ENCODE measurements around the gene KCNT2.
A peak's percentile ranks its signal among the peaks of the same experiment; 100 is the strongest.
"Not testable (repeated sequence)": the region's sequence is repeated elsewhere in the genome, so short reads cannot be mapped to it uniquely, and the experiment has no call there.

The KCNT2 gene

DNA sequence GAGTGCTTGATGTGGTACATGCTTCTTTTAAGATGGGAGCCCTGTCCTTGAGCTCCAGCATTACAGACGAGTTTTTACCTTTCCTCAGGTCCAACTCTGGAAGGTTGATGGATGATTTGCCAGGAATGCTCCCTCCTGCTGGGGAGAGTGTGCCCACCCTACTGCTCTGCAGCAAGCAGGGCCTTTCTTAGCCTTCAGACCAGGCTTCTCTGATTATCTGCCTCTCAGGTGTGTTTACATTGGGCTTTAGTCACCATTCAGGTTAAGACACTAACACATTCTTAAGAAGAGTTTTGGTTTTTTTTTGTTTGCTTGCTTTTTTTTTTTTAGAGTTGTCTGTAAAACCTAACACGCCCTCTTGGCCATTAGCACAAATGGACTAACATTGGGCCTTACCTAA lies 301.8 kb downstream of the KCNT2 start:
- no peak for FAIRE-seq

DNA sequence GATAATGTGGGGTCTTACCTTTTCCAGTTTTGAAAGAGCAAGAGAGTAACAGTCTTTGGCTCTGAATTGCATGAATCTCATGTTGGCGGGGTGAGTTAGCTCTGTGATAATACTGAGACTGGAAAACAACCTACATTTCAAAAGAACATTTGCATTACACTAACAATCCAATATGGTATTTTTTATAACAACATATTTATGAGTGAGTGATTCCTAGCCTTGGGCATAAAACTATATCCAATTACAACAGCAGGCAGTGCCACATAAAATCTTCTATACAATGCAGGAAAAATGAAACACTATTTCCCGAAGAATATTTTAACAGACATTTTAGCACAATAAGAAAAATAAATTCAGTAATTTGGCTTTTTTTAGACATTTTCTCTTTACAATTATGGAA lies 303.0 kb downstream of the KCNT2 start:
- no peak for FAIRE-seq

DNA sequence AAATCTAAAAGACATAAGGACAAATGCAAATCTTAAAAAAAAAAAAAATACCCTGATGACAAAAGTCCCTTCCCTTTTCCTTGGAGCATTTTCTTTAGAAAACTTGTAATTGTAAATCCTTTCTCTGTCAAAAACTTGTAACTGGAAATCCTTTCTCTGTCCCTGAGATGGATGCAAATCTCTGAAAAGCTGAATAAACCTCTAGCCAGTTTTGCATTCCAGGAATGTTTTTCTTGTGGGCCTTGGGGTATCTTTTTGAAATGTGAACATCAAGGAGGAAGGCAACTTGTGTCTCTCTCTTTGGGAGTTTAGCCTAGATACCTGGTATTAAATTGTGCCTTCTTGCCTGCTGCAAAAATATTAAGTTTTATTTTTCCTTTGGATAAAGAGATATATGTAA lies 305.3 kb downstream of the KCNT2 start:
- FAIRE-seq, result no peak

DNA sequence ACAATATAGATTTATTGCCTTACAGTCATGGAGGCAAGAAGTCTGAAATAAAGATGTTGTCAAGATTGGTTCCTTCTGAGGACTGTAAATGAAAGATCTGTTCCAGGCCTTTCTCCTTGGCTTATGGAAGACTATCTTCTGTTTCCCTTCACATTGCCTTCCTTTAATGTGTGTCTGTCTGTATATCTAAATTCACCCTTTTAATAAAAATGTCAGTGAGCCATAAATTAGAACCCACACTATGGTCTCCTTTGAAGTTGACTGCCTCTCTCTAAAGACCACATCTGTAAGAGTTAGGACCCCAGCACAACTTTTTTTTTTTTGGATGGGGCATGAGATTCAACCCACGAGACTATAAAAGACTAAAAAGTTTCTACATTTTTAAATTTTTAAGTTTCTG lies 305.8 kb downstream of the KCNT2 start:
- no peak for FAIRE-seq

DNA sequence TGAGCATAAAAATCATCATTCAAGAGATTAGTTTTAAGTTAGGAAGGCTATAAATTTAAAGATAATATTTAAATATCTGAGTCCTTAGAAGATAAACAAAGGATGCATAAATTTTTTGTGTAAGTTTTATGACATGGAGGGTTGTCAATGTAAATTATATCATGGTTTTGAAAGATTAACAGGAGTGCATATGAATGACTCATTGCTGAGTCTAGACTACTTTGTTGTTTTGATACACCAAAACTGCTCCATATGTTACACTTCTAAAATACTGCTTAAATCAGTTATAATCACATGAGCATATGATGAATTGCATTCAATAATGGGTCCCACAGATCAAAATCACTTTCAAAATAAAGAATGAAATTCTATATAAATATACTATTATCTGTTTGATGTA lies 312.5 kb downstream of the KCNT2 start:
- FAIRE-seq, result peak; percentile 52

DNA sequence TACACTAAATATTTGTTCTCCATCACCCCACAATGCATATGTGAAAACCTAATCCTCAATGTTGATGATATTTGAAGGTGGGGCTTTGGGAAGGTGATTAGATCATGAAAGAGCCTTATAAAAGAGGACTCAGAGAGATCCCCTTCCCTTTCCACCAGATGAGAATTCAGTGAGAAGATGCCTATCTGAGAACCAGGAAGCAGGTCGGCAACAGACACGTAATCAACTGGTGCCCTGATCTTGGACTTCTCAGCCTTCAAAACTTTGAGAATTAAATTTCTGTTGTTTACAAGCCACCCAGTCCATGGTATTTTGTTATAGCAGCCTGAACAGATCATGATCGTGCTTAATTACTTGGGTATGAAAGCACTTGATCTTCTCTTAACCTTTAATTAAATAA lies 329.4 kb downstream of the KCNT2 start:
- FAIRE-seq, result no peak

DNA sequence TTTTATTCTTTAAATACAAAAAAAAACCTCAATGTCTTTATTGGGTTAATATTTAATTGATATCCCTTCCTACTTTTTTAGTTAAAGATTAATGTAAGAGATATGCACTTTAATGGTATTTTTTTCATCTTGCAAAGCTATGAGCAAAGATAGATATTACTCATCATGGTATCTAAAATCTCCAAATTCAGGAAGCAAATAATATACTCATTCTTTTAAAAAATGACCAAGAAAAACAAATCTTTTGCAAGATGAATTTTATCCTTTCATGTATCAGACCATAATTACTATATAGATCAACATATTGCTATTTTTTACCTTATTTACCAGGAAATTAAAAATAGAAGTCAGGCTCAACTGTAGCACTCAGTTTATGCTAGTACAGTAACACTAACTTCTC lies 330.4 kb downstream of the KCNT2 start:
- no peak for FAIRE-seq

DNA sequence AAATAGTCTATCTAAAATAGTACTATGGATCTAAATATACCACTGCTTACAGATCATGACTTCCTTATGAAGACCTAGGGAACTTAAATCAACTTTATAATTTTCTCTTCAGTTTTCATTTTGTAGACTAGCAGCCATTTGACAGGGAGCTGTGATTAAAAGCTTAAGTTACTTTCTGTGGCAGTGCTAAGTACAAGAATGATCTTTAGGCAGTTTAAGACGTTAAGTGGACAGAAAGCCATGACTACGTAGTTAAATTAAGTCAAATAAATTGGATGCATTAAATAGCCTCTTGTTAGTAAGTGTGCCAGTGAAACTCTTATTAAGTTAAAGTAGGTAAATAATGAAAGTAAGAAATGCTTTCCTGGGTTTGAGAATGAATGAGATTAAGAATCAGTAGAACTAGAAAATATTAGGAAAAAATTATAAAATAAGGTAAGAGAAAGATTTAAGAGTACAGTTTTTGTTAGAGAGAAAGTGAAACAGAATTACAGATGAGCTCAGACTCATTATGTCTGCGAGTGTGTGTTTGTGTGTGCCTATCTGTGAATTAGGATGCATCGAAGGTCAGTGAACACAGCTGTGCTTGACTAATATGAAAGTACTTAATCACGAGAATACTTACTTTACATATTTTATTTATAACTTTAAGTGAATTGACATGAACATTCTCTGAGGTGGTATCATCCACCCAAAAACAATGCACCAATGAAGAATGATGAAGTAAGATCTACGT lies 336.9 kb downstream of the KCNT2 start:
- no peak for FAIRE-seq

DNA sequence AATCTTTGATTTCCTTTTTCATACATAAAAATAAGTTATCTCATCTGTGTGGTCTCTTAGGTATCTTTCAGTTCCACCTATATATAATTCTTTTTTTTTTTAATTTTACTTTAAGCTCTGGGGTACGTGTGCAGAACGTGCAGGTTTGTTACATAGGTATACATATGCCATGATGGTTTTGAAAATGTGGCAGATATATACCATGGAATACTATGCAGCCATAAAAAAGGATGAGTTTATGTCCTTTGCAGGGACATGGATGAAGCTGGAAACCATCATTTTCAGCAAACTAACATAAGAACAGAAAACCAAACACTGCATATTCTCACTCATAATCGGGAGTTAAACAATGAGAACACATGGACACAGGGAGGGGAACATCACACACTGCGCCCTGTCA lies 345.2 kb downstream of the KCNT2 start:
- not testable (repeated sequence) for FAIRE-seq

DNA sequence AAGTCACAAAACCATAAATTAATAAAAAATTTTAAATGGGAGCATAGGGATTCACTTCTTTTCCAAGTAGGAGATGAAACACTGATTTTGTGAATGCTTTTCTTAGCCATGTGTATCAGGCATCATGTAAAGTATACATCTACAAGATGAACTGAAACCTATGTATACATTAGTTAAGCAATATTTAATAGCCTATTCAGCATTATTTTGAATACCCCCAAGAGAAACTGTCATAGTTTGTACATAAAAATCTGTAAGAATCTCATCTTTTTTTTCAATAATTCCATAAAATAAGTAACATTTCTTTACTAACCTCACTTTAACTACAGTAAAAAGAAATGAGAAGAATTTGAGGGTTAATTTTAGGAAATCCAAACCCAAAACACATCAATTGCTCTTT lies 348.0 kb downstream of the KCNT2 start:
- FAIRE-seq, result no peak

DNA sequence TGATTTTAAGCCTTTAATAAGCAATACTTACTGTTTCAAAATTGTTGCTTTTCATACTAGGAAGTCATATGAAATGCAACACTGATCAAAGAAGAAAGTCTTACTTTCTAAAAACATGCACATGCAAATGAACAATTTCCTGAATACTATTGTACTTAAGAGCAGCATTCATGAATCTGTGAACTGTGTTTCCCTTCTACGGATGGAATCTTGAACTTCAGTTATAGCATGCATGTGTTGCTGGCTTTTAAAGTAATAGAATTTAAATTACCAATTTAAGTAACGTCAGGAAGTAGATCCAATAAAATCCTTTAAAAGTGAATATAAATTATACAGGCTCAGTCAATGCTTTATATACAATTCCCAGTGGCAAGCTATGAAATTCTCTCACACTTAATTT lies 348.9 kb downstream of the KCNT2 start:
- FAIRE-seq, result no peak

DNA sequence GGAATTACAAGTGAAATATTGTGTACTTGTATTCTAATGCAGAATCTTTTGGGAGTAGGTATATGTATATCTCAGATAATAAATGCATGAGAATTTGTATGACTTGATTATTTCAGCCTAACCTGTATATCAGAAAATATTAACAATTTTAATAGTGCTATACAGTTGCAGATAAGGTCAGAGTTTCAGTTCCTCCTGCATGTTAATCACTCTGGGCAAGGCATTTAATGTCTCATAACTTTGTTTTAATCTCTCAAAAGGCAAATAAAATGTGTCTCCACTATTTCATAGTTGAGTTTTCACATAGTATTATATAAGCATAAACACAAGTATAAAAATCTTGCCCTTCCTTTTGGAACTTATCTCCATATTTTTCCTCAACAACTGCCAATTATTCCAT lies 352.5 kb downstream of the KCNT2 start:
- no peak for FAIRE-seq

DNA sequence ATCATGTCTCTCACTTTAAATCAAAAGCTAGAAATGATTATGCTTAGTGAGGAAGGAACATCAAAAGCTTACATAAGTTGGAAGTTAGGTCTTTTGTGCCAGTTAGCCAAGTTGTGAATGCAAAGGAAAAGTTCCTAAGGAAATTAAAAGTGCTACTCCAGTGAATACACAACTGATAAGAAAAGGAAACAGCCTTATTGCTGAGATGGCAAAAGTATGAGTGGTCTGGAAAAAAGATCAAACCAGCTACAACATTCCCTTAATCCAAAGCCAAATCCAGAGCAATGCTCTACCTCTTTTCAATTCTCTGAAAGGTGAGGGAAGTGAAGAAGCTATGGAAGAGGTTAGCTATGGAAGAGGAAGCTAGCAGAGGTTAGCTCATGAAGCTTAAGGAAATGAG lies 378.7 kb downstream of the KCNT2 start:
- FAIRE-seq, result no peak

DNA sequence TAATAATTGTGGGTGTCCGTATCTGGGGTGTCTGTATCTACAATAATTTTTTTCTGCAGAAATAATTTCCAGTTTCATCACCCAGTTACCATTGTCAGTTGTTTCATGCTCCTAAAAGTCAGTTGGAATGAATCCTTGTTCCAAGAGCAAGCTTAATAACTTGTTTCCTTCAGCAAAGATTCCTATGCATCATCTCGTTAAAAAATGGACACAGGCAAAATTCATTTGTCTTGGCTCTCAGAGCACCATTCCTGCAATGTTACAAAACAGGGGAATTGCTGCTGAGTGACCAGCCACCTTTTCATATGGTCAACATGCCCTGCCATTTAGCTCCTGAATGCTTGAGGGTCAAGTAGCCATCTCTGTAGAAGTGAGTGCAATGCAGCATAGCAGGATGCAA lies 393.4 kb downstream of the KCNT2 start:
- FAIRE-seq, result no peak

DNA sequence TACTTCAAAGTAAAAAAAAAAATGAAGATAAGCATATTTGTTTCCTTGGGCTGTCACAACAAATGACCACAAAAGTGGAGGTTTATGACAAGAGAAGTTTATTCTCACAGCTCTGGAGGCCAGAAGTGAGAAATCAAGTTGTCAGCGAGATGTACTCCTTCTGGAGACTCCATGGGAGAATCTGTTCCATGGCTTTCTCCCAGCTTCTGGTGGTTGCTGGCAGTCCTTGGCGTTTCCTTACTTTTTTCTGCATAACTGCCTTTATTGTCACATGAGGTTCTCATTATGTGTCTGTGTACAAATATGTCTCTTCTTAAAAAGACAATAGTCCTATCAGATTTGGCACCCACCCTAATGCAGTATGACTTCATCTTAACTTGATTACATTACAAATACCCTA lies 398.3 kb downstream of the KCNT2 start:
- FAIRE-seq, result no peak

DNA sequence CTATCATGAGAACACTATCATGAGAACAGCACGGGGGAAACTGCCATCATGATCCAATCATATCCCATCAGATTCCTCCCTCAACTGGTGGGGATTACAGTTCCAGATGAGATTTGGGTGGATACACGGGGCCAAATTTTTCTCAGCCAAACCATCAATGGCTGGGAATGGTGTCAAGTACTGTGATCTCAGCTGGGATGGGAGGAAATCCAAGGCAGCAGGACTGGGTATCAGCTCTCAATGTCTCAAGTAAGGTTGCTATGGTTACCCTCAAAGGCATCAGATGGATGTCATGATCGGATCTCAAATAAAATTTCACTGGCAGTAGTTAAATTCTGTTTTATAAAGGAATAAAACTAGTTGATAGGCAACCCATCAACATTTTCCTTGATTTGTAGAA lies 399.0 kb downstream of the KCNT2 start:
- no peak for FAIRE-seq

DNA sequence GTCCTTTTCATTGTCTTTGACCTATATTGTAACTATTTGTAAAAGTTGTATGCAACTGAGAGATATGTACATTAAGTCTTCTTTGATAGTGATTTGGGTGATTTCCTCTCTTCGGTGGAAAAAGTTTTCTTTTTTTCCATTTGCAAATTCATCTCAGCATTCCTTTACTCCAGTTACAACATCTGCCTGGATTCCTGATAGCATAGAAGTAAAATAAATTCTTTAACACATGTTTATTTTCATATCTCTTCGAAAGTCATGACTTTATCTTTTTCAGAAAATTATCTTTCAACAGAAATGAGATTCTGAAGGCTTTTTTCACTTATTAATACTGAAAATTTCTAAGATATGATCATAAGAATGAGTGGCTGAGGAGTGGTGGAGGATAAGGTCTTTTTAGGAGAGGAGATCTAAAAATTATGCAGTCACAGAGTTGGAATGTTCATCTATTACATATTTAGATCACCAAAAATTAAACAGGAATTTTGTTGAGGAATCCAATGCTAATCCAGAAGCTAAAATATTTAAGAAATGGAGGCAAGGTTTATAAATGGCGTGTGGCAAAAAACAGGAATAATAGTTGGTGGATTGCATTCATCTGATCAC lies 400.5 kb downstream of the KCNT2 start:
- no peak for FAIRE-seq

DNA sequence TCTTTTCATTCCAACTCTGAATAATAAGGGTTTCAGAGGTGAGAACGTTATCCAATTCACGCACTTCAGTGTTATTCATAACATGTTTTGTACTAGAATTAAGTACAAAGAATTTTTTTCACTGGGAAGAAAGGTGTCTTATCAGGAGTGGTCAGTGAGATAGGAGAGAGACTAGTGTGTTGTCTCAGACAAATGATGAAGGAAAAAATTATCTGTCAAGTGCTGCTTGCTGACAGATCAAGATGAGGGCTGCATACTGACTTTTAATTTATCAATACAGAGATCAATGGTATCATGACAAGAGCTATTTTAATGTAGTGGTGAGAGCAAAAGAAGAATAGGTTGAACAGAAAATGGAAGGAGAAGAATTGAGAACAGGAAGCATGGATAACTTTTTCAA lies 402.4 kb downstream of the KCNT2 start:
- no peak for FAIRE-seq

DNA sequence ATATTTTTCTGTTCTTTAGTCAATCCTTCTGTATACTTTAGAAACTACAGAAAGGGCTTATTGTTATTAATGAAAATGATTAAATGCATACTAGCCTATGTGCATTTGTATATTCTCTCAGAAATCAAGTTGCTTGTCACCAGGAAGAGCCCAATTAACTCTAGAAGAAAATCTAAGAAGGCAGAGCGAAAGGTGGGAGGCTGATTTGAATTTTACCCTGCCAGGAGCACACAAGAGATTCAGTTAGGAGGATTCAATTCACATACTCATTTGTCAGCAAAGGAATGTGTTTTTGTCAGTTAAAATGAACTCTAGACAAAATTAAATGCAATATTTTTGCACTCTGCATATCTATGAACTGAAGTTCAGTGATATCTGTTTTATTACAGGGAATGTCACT lies 411.8 kb downstream of the KCNT2 start:
- FAIRE-seq, result no peak

DNA sequence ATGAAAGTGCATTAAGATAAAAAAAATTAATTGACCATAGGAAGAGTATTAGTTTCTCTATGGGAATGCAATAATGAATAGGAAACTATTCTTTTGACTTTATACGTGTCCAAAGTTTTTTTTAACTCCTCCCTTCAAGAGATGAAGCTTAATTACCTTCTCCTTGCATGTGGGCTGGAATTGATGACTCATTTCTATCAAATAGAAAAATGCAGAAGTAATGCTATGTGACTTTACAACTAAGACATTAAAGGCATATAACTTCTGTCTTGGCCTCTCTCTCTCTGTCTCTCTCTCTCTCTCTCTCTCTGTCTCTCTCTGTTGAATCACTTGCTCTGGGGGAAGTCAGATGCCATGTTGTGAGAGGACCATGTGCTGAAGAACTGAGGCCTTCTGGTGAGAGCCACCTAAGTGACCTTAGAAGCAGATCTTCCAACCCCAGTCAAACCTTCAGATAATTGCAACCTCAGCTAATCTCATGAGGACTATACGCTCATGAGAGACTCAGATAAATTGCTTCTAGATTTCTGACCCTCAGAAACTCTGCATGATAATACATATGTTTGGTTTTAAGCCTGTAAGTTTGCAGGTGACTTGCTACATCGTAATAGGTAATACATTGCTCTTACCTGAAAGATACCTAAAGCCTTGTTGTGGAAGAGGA lies 414.2 kb downstream of the KCNT2 start:
- FAIRE-seq, result no peak

DNA sequence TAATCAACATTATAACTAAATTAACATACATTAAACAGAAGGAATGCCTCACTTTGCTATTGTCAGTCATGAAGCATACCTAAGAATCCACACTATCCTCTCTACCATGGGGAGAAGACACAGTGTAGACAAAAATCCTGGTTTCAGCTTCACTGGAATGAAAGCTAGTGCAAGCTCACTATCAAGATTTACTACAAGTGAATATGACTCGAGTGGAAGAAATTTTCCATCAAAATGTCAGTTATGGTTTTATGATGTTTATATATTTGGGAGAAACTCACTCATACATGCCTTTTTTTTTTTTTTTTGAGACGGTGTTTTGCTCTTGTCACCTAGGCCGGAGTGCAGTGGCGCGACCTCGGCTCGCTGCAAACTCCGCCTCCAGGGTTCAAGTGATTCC lies 424.3 kb downstream of the KCNT2 start:
- FAIRE-seq, result no peak

DNA sequence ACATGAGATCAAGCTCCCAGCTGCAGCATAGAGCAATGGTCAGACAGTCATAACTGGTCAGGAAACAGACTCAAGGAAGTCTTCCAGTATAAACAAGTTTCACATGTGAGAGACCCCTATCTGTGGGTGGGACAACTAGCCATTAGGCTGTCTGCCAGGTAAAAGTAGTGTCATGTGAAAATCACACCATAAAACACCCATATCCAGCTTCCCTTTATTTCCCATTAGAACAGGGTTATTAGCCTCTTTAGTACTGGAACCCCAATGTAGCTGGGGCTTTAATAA lies 426.7 kb downstream of the KCNT2 start:
- FAIRE-seq, result no peak

DNA sequence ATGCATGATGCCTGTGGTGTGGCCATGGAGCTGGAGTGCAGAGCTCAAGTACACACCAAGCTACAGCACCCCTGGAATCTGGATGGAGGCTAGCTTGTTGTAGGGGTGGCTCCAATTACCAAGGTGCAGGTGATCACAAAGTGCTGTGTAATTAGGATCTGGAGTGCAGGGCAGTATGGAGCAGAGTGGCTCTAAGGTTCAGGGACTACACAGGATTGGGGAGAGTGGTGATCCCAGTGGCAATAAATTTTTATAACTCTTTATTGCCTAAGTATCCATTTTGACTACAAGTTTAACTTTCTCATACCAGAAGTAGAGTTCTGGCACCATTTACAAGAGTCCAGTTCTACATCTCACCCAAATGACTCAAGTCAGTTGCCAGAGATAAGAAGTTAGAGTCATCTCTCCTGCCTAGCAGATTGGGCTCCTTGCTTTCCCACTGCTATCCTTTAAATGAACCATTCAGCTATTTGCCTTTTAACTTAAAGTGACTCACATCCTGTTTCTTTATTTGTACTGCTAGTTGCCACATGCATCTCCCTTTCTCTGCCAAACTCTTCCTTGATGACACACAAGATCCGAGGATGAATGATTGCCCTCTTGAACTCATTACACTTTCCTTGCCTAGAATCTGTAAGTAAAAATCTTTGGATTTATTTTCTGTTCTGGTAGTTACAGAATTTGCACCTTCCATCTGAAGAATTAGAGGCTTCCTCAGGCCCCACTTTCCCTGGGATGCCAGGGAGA lies 427.2 kb downstream of the KCNT2 start:
- FAIRE-seq, result no peak

DNA sequence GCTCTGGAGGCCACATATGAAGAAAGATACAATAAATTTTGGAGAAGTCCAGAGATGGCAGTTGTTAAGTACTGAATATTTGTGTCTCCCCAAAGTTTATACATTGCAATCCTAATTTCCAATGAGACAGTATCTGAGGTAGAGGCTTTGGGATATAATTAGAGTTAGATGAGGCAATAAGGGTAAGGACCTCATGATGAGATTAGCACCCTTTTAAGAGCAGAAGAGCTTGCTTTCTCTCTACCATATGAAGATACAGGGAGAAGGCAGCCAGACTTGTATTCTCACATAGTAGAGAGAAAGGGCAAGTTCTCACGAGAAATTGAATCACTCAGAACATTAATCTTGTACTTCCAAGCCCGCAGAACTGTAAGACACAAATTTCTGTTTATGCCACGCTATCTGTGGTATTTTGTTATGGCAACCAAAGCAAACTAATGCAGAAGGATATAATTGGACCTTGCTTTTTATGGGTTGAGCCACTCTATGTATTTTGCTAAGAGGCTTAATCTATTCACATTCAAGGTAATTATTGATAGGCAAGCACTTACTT lies 430.1 kb downstream of the KCNT2 start:
- no peak for FAIRE-seq

All from A204.1 (cell line).